Nephron (organoid): ENCODE data around the gene MICAL3.

ENCODE experiments used
- H3K27ac Mint-ChIP-seq, 3 experiments: 2 replicates each; pipeline ENCODE4 v1.8.0; 2020; ENCODE audit warnings: mixed read lengths in 3 of 3, mild to moderate bottlenecking in 2 of 3, moderate library complexity in 1 of 3
- H3K27me3 Mint-ChIP-seq: 2 replicates; pipeline ENCODE4 v1.8.0; 2021; ENCODE audit warnings: low read depth, mild to moderate bottlenecking, moderate library complexity, mixed read lengths
- H3K36me3 Mint-ChIP-seq: 2 replicates; pipeline ENCODE4 v1.8.0; 2020; ENCODE audit warnings: low read depth, mixed read lengths
- H3K4me1 Mint-ChIP-seq: 2 replicates; pipeline ENCODE4 v1.8.0; 2020; ENCODE audit warnings: mixed read lengths
- H3K4me3 Mint-ChIP-seq, 3 experiments: 2 replicates each; pipeline ENCODE4 v1.8.0; 2020; ENCODE audit warnings: mild to moderate bottlenecking in 3 of 3, mixed read lengths in 3 of 3, moderate library complexity in 2 of 3
- H3K9me3 Mint-ChIP-seq: 2 replicates; pipeline ENCODE4 v1.8.0; 2020; ENCODE audit warnings: mixed read lengths
- CTCF ChIP-seq, 3 experiments: fragments of 200-600 bp; sonication (generic); IDR thresholded peaks; one replicate each; pipeline ENCODE4 v1.5.0; 2021; ENCODE audit warnings: antibody characterized with exemption in 3 of 3; ENCODE audit not compliant: unreplicated experiment in 3 of 3

The MICAL3 gene

GRCh38 chr22:17824457-17824856 lies 199.9 kb downstream of the MICAL3 start:
- no peaks in the 10 kb centered on the region for H3K4me1 Mint-ChIP-seq
- H3K36me3 Mint-ChIP-seq: no peaks in the 10 kb centered on the region
- TF ChIP-seq CTCF (IDR thresholded peaks at IDR 0.05; ENCODE audit: unreplicated experiment in 3 of 3): no peak
- no peak overlapping the region for H3K27ac Mint-ChIP-seq
- no peaks in the 10 kb centered on the region for H3K9me3 Mint-ChIP-seq
- H3K27me3 Mint-ChIP-seq: no peaks in the 10 kb centered on the region
- no peak overlapping the region for H3K4me3 Mint-ChIP-seq

- no peak for TF ChIP-seq CTCF (IDR thresholded peaks at IDR 0.05; ENCODE audit: unreplicated experiment in 3 of 3)
- H3K9me3 Mint-ChIP-seq: no peaks in the 10 kb centered on the region
- H3K4me1 Mint-ChIP-seq: no peaks in the 10 kb centered on the region
- no peaks in the 10 kb centered on the region for H3K27me3 Mint-ChIP-seq
- H3K27ac Mint-ChIP-seq: no peak overlapping the region
- H3K4me3 Mint-ChIP-seq: no peak overlapping the region
- H3K36me3 Mint-ChIP-seq: no peaks in the 10 kb centered on the region
Measured at GRCh38 chr22:17823964-17824363, 200.4 kb downstream of the MICAL3 start.

DNA sequence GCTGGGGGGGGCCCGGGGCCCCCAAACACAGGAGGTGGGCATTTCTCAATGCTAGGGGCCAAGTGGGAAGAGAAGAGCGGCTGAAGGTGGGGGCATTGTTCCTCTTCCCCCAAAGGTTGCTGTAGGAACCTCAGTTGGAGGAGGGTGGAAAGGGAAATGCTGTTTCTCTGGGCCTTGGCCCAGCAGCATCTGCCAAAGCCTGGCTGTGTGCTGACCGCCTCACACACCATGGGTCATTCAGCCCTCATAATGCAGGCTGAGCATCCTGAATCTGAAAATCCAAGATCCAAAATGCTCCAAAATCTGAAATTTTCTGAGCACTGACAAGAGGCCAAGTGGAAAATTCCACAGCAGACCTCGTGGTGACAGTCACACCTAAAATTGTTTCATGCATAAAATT lies 201.1 kb downstream of the MICAL3 start:
- Mint-ChIP-seq H3K27ac (no peak overlapping the region), H3K27me3 (no peaks in the 10 kb centered on the region), H3K4me1 (no peaks in the 10 kb centered on the region), H3K36me3 (no peaks in the 10 kb centered on the region), H3K4me3 (no peak overlapping the region), H3K9me3 (no peaks in the 10 kb centered on the region)
- TF ChIP-seq CTCF (IDR thresholded peaks at IDR 0.05; ENCODE audit: unreplicated experiment in 3 of 3): no peak

GRCh38 chr22:17822087-17822486 lies 202.3 kb downstream of the MICAL3 start:
- H3K4me3 Mint-ChIP-seq: no peak overlapping the region
- H3K4me1 Mint-ChIP-seq: no peaks in the 10 kb centered on the region
- H3K36me3 Mint-ChIP-seq: no peaks in the 10 kb centered on the region
- H3K27me3 Mint-ChIP-seq: no peaks in the 10 kb centered on the region
- TF ChIP-seq CTCF (IDR thresholded peaks at IDR 0.05; ENCODE audit: unreplicated experiment in 3 of 3): no peak
- no peak overlapping the region for H3K27ac Mint-ChIP-seq
- no peaks in the 10 kb centered on the region for H3K9me3 Mint-ChIP-seq

DNA sequence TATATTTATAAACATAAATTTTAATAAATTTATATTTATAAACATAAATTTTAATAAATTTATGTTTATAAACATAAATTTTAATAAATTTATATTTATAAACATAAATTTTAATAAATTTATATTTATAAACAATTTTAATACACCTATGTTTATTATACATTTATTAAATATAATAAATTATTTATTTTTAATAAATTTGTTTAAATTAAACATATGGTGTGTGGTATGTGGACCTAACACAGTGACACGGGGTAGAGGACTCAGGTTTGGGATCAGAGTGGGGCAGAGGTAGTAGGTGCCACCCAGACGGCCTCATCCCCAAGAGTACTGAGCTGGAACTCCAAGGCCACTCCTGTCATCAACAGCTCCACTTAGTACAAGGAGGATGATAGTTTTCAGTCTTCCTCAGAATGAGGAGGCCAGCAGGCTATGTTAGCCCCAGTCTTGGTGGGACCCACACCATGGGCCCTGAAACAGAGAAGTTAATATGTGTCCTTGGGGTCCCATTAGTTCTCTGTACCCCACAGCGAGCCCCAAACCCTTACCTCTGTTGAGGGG lies 203.4 kb downstream of the MICAL3 start:
- H3K27me3 Mint-ChIP-seq: no peaks in the 10 kb centered on the region

More for the DNA sequence above, 203.4 kb downstream of the MICAL3 start:
- no peak for TF ChIP-seq CTCF (IDR thresholded peaks at IDR 0.05; ENCODE audit: unreplicated experiment in 3 of 3)
- H3K4me1 Mint-ChIP-seq: no peaks in the 10 kb centered on the region
- H3K27ac Mint-ChIP-seq: no peak overlapping the region
- no peaks in the 10 kb centered on the region for H3K9me3 Mint-ChIP-seq
- no peaks in the 10 kb centered on the region for H3K36me3 Mint-ChIP-seq
- no peak overlapping the region for H3K4me3 Mint-ChIP-seq
